Eye (tissue), 1 donor: ENCODE measurements around the gene PTPRR.

ENCODE experiments used
- DNase-seq: peaks from one replicate; pipeline ENCODE4 v3.0.0-alpha.2; 2015

The PTPRR gene

GRCh38 chr12:70671698-70672097, 248.8 kb downstream of the PTPRR start:
- DNase-seq: no peak

DNA sequence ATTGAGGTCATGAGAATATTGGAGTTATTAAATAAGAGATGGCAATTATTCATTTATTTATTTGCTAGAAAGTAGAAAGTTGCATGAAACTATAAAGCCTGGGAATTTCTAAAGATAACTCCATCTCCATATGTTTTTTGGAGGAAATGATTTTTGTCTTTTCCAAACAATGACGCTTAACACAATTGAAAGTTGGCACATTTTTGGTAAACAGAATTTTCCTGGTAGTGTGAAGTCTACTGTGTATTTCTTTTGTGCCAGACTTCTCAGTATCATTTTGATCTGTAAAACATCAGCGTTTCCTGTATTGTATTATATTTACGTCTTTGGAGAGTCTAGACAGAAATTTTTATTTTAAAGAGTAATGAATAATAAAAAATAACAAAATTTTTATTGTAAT, 249.6 kb downstream of the PTPRR start:
- no peak for DNase-seq

DNA sequence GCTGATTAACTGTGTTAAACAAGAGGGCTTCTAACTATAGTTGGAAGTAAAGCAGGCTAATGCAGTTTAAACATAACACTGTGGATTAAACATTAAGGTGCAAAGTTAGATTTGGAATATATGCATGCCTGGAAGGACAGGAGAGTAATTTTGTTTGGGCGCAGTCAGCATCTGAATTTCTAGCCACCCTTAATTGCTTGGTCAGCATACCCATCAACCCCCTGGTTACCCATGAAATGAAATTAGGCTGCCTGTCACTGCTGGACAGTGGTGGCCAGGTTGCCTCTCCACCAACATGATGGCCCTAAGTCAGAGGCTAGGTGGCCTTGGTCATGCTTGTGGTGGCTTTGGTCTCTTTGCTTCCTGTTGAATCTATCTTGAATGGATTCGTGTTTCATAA, 253.3 kb downstream of the PTPRR start:
- no peak for DNase-seq

- DNase-seq: no peak
These were observed 254.2 kb downstream of the PTPRR start for GRCh38 chr12:70666364-70666763.

GRCh38 chr12:70664465-70664881, 256.1 kb downstream of the PTPRR start:
- peak; percentile 49 for DNase-seq

- no peak for DNase-seq
These were observed 256.7 kb downstream of the PTPRR start for GRCh38 chr12:70663838-70664237.

DNA sequence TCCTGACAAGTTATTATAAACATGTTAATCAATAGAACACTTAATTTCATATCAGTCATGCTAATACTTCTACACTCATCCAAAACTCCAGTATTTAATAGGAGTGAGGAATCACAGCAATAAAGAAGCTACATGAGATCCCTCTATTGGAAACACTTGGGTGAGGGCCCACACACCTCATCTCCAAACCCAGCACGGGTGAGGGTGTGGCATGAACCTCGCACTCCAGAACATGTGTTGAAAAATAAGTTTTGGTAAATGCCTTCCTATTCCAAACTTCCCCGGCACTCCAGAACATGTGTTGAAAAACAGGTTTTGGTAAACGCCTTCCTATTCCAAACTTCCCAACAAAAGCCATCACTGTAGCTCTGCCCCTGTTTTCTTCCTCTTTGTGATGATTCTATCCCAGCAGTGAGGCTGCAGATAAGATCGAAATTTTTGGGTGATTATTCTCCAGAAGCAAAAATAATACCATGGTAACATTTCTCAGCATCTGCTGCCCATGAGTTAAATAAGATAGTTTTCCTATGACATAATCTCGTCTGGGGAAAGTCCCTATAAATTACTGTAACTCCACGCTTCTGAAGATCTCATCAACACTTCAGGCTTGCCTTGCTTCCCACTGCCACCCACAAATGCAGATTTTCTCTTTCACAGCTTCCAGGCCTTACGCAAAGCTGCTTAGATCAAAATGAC, 258.9 kb downstream of the PTPRR start:
- peak; percentile 22 for DNase-seq

DNA sequence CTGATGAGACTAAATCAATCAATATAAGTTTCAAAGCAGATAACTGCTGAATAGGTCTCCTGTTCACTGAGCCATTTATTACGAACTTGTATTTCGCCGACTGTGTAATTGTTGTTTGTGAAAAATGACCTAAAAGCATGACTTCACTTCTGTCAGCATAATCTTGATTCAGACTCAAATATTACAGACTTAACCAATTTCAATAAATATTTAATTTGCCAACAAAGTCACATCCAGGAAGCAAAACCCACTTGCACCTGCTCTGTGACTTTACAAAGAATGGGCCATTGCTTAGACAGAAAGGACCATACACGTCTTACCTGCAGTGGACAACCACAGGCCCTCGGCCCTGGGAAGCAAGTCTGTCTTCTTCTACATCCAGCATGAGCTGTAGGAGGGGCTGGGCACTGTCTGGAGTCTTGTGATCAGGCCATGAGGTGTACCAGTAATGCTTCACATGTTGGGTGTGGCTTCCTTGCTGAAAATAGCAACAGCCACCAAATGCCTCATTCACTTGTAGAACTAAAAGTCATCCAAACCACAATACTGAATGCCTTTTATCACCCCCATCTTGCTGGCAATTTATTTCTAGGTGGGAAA, 259.8 kb downstream of the PTPRR start:
- DNase-seq: no peak

DNA sequence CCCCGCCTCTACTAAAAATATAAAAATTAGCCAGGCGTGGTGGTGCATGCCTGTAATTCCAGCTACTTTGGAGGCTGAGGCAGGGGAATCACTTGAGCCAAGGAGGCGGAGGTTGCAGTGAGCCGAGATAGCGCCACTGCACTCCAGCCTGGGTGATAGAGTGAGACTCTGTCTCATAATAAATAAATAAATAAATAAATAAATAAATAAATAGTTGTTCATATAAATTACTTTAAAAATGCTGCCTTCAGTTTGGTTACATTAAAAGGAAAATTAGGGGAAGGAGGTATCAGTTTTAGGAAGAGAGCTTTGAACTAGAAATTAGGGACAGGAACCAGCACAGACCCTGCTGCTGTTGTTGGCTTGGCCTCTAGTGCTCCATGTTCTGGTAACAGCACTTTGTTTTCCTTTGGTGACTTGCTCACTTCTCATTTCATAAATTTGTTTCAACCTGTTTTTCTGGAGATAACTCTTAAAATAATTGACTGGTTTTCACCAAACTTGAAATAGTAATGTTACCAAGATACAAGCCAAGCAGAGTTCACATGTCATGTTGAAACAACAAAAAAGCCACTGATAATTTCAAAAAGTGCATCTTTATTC, 260.4 kb downstream of the PTPRR start:
- no peak for DNase-seq

- DNase-seq: no peak
These were observed 261.4 kb downstream of the PTPRR start for GRCh38 chr12:70659077-70659606.

DNA sequence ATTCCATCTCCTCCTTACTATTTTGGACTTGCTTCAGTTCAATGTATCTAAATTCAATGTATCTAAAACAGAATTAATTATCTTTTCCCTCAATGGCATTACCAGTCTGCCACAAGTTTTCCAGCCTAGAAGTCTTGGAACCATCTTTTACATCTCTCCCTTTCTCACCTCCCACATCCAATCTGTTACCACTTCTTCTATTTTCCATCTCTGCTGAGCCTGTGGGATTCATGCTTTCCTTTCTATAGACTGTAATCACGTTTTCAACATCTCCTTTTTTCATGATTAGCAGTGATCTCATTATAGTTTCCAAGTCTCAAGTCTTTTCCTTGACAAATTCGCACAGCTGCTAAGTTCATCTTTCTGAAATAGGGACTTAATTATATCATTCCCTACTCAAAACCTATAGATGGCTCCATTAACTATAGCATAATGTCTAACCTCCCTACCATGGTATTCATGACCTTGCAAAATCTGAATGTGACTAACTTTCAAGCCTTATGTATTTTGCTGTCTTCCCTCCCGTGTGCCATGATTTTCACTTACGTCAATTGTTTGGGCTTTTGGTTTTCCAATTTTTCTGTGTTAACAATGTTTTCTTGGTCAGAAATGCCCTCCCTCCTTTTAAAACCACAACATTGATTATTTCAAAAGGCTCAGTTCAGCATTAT, 262.8 kb downstream of the PTPRR start:
- DNase-seq: no peak

GRCh38 chr12:70652451-70652850, 268.1 kb downstream of the PTPRR start:
- no peak for DNase-seq

DNA sequence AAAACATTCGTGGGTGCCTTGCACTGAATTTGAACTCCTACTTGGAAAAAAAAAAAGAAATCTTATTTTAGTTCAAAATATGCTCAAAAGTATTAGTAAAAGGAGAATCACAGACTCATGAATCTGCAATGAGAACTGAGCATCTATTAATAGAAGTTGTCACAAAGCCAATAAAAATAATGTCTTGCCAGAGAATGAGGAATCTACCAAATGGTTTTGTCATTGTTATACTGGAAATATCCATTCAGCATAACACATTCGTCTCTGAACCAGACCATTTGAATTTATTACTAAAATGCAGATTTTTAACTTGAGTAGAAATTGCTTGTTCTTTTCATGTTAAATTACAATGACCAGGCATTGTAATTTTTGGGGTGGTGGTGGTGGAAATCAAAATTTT, 271.7 kb downstream of the PTPRR start:
- peak; percentile 29 for DNase-seq

DNA sequence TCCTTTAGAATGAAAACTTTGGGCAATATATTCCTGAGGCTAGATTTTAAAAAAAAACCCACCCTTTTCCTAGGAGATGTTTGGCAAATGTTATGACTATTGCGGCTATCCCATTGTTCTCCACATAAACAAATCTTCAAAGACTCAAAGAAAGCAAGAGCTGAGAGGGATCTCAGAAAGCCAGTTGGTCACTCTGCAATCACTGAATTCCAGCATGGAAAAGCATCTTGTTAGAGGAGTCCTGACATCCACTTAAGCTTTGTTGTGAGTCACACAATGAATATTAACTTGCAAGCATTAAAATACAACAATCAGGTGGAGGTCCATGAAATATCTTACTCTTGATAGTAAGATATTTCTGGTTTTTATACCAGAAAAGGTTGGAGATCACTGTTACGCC, 272.3 kb downstream of the PTPRR start:
- DNase-seq: no peak

GRCh38 chr12:70646850-70647249, 273.7 kb downstream of the PTPRR start:
- DNase-seq: no peak

GRCh38 chr12:70645494-70646317, 274.8 kb downstream of the PTPRR start:
- peak; percentile 19 for DNase-seq

DNA sequence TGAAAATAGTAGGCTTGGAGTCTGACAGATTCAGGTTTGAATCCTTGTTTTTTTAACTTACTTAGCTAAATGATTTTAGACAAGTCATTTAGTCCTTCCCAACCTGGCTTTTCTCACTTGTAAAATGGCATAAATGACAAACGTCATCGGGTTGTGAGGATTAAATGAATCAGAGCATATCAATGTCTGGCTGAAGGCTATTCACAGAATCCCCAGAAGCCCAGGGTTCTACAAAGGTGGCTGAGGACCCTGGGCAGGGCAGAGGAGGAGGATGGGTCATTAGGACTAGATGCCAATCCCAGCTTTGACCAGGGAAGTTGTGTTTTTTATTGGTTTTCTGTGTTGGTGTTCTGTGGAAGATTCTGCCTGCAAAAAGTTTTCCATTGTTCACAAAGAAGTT, 275.7 kb downstream of the PTPRR start:
- DNase-seq: no peak

DNA sequence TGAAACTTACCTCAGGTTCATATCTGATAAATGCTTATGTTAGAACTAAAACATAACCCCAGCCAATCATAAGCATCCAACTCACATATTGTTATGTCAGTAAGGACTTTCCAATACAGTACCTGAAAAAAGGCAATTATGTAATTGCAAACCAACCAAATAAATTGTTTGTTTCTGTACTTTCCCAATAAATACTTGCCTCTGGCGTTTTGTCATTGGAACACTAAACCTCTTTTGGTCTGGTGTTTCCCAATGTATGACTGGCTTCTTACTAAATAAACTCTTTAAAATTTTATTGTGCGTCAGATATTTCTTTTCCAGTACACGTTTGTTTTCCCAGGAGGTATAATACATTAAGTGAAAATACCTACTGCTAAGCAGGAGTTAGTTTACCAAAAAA, 276.6 kb downstream of the PTPRR start:
- DNase-seq: no peak

DNA sequence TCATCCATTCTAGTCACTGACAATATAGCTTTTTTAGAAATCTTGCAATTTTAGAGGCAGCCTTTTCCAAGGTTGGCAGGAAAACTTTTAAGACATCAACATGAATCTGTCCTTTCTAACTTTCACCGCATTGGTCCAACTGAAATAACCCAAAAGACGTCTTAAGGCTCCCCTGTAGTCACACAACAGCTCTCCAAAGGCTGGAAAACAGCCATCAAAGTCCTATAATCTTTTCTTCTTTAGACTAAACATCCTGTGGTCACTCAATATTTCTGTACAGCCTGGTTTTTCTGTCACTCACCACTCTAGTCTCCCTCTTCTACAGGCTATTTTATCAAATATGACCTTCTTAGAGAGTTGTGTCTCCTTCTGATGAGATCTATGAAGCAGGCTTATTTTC, 278.8 kb downstream of the PTPRR start:
- DNase-seq: no peak

DNA sequence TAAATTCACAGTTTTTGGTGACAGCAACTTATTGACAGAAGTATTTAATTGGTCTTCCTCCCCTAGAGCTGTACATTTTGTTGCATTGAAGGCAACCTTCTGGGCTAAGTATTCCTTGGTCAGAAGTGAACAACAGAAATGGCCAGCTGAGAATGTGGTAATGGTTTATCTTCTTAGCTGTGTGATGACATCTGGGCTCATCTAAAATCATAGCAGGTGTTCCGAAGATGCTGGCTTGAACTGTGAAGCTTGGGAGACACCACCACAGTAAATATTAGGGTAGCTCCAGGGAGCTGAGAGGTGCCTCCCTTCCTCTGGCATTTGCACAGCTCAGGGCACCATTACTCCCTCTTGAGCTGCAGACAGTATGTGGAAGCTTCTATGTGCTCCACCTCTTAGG, 279.6 kb downstream of the PTPRR start:
- DNase-seq: no peak

GRCh38 chr12:70639535-70639934, 281.0 kb downstream of the PTPRR start:
- no peak for DNase-seq

- no peak for DNase-seq
These were observed 281.7 kb downstream of the PTPRR start for GRCh38 chr12:70638639-70639360.
